Ascending aorta (tissue), 2 donors: ENCODE results near the gene VPS51. TPM values are rescaled to one million over a fixed set of nuclear protein-coding genes. Genes with fewer than 3 reads are reported as not detected.
"Not testable (repeated sequence)": the region's sequence is repeated elsewhere in the genome, so short reads cannot be mapped to it uniquely, and the experiment has no call there.

ENCODE experiments used
- DNase-seq, 2 donors: peaks; one replicate each; pipeline ENCODE4 v3.0.0-alpha.2; 2019; ENCODE audit warnings: low spot score in 2 of 2
- H3K27ac ChIP-seq, 2 donors: fragments of 200-600 bp; sonication (generic); one replicate each; pipeline ENCODE4 v1.5.1; 2016 to 2017; ENCODE audit warnings: mild to moderate bottlenecking in 1 of 2
- H3K27me3 ChIP-seq: fragments of 200-600 bp; sonication (generic); one replicate; pipeline ENCODE4 v1.5.1; 2017
- H3K36me3 ChIP-seq, 2 donors: fragments of 200-600 bp; sonication (generic); one replicate each; pipeline ENCODE4 v1.5.1; 2016
- H3K4me1 ChIP-seq, 2 donors: fragments of 200-600 bp; sonication (generic); one replicate each; pipeline ENCODE4 v1.5.1; 2016 to 2017; ENCODE audit warnings: mild to moderate bottlenecking in 1 of 2
- H3K4me3 ChIP-seq, 2 donors: fragments of 200-600 bp; sonication (generic); one replicate each; pipeline ENCODE4 v1.5.1; 2016 to 2017; ENCODE audit warnings: mild to moderate bottlenecking in 1 of 2
- H3K9me3 ChIP-seq, 2 donors: fragments of 200-600 bp; sonication (generic); one replicate each; pipeline ENCODE4 v1.5.1; 2016
- intact Hi-C: fragments of 100-400 bp; cut with DNase I; formaldehyde crosslinking; loops from one replicate; pipeline ENCODE4 v1.15.1; 2023
- total RNA-seq: library from RNA; depleted of rRNA; stranded (reverse); fragments of >200 nt; gene quantifications from one replicate; pipeline ENCODE4 v1.1.0, GENCODE V29; 2016
- TF ChIP-seq, protein P1 (sequence below), 3 experiments: fragments of 200-600 bp in 2 of 3; fragments of 450-650 bp in 1 of 3; sonication (generic) in 2 of 3; IDR thresholded peaks; one replicate each; pipeline ENCODE4 v1.5.1; 2016 to 2019; ENCODE audit warnings: antibody characterized with exemption in 3 of 3, mild to moderate bottlenecking in 1 of 3, moderate library complexity in 1 of 3

VPS51 gene
- total RNA-seq, 1 donor from 2014 or later, result 226 TPM

DNA sequence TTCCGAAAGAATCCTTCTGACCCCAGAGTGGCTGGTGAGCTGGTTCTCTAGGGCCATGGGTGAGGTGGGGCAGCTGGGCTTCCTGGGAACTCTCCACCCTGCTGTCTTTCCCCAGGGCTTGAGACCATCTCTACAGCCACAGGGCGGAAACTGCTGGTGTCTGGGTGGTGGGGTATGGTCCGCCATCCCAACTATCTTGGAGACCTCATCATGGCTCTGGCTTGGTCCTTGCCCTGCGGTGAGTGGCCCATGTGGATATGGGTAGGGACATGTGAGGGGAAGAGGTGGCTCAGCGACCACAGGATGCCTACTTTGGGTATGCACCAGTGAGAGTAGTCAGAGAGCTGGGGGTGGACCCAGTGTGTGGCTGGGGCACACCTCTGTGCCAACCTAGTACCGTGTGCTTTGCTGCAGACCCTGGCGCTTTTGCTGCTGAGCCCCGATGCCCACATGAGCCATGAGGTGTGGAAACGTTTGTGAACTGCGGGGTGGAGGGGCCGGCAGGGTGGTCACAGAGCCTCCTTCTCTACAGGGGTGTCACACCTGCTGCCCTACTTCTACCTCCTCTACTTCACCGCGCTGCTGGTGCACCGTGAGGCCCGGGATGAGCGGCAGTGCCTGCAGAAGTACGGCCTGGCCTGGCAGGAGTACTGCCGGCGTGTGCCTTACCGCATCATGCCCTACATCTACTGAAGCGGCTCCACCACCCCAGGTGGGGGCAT, 19.5 kb downstream of the VPS51 start:
- H3K27me3 ChIP-seq, result no peaks in the 10 kb centered on the region
- TF ChIP-seq, protein P1, sequence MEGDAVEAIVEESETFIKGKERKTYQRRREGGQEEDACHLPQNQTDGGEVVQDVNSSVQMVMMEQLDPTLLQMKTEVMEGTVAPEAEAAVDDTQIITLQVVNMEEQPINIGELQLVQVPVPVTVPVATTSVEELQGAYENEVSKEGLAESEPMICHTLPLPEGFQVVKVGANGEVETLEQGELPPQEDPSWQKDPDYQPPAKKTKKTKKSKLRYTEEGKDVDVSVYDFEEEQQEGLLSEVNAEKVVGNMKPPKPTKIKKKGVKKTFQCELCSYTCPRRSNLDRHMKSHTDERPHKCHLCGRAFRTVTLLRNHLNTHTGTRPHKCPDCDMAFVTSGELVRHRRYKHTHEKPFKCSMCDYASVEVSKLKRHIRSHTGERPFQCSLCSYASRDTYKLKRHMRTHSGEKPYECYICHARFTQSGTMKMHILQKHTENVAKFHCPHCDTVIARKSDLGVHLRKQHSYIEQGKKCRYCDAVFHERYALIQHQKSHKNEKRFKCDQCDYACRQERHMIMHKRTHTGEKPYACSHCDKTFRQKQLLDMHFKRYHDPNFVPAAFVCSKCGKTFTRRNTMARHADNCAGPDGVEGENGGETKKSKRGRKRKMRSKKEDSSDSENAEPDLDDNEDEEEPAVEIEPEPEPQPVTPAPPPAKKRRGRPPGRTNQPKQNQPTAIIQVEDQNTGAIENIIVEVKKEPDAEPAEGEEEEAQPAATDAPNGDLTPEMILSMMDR (IDR thresholded peaks at IDR 0.05), result no peak
- H3K4me3 ChIP-seq, result peak overlapping the region in 1 of 2 donors; percentile 87
- H3K9me3 ChIP-seq, result no peaks in the 10 kb centered on the region
- H3K4me1 ChIP-seq, result peaks cover 23 to 37% of the 10 kb centered on the region in 2 donors
- no peak for DNase-seq
- peaks cover 9 to 35% of the 10 kb centered on the region in 2 donors for H3K36me3 ChIP-seq
- intact Hi-C loops, result loop anchor here (5.0 to 10.0 kb wide), 2 partner anchors 198 to 261 kb away; partner anchors contain the start of gene ATG2A
- H3K27ac ChIP-seq, result no peak overlapping the region

DNA sequence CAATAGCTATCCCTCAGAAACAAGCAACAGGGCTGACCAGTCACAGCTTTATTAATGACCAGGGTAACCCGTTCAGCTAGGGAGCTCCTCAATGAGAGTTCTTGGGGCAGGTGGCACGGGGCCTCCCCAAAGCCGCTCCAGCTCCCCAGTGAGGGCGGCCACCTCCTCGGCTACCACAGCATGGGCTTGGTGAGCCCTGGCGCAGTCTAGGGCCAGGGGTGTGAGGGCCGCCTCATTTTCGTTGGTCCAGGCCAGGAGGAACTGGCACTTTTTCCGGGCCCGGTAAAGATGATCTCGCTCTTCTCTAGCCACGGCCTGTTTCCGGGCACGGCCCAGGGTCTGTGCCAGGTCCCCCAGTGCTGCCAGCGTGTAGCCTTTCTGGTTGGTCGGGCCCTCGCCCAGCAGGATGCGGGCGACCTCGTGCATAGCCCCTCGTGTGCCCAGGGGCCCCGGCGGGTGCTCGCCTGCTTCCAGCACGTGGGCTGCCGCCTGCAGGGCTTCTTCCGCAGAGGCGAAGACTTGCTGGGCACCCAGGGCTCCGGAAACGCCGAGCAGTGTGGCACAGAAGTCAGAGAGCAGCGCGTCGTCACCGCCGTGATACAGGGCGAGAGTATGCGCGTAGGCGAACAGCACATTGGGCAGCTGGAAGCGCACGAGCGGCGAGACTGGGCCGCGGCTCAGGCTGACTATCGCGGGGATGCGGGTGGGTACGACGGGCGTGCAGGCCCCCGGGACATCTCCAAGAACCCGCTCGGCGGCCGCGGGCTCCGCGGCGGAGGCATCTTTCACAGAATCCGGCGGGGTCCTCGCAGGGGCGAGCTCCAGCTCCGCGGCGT, 20.6 kb downstream of the VPS51 start:
- no peaks in the 10 kb centered on the region for H3K9me3 ChIP-seq
- peak overlapping the region; percentile 71 to 93 for H3K27ac ChIP-seq
- H3K4me1 ChIP-seq, result peaks cover 26 to 40% of the 10 kb centered on the region in 2 donors
- intact Hi-C loops, result loop anchor here (1.0 to 10.0 kb wide), 5 partner anchors 20 to 262 kb away; partner anchors contain the start of genes ATG2A, CDCA5, VPS51 and ZFPL1
- H3K27me3 ChIP-seq, result no peaks in the 10 kb centered on the region
- DNase-seq, result no peak
- H3K36me3 ChIP-seq, result peaks cover 16 to 43% of the 10 kb centered on the region in 2 donors
- H3K4me3 ChIP-seq, result peak overlapping the region; percentile 87 to 97
- TF ChIP-seq, protein P1 (IDR thresholded peaks at IDR 0.05), result no peak

GRCh38 chr11:65117206-65118096, 21.4 kb downstream of the VPS51 start, which contains the start of gene ZNHIT2:
TSS of gene ZNHIT2 (minus strand) at chr11:65117701. CDS start at chr11:65117653, 48 bp downstream.
- intact Hi-C loops, result loop anchor here (1.0 to 10.0 kb wide), 5 partner anchors 21 to 263 kb away; partner anchors contain the start of genes ATG2A, CDCA5, VPS51 and ZFPL1
- DNase-seq, result peak; percentile 96 to 100
- H3K9me3 ChIP-seq, result no peaks in the 10 kb centered on the region
- peaks cover 16 to 43% of the 10 kb centered on the region in 2 donors for H3K36me3 ChIP-seq
- H3K27ac ChIP-seq, result peak within 1 kb of the TSS; percentile 71 to 93
- TF ChIP-seq, protein P1 (IDR thresholded peaks at IDR 0.05), result peak; percentile 92 to 97 (median 93)
- H3K4me3 ChIP-seq, result peak within 1 kb of the TSS; percentile 87 to 97
- peaks cover 27 to 33% of the 10 kb centered on the region in 2 donors for H3K4me1 ChIP-seq
- H3K27me3 ChIP-seq, result no peaks in the 10 kb centered on the region

DNA sequence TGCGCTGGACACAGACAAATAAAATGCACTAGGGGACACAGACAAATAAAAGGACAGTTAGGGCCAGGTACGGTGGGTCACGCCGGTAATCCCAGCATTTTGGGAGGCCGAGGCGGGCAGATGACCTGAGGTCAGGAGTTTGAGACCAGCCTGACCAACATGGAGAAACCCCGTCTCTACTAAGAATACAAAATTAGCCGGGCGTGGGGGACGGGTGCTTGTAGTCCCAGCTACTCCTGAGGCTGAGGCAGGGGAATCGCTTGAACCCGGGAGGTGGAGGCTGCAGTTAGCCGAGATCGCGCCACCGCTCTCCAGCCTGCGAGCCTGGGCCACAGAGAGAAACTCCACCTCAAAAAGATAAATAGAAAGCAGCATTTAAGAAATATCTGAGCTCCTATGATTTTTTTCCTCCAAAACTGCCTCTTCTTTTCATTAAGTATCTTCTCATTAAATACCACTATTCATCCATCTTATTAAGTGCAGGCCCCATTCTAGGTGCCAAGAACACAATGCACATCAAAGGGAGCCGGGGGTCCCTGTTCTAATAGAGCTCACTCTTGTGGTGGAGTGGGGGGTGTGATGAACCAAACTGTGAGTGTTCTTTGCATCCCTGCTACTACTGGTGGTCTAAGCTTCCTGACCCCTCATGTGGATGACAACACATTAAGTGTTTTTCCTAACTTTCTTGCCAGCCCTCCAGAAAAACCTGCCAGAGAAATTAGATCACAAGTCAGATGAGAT, 22.3 kb downstream of the VPS51 start:
- Histone ChIP-seq H3K27ac (peak overlapping the region in 1 of 2 donors; percentile 17), H3K36me3 (peaks cover 16 to 43% of the 10 kb centered on the region in 2 donors), H3K9me3 (no peaks in the 10 kb centered on the region), H3K4me1 (peaks cover 25 to 31% of the 10 kb centered on the region in 2 donors), H3K27me3 (no peaks in the 10 kb centered on the region), H3K4me3 (no peak overlapping the region)
- DNase-seq, result no peak
- intact Hi-C loops, result loop anchor here (5.0 to 10.0 kb wide), 2 partner anchors 201 to 263 kb away; partner anchors contain the start of gene ATG2A
- TF ChIP-seq, protein P1 (IDR thresholded peaks at IDR 0.05), result no peak

DNA sequence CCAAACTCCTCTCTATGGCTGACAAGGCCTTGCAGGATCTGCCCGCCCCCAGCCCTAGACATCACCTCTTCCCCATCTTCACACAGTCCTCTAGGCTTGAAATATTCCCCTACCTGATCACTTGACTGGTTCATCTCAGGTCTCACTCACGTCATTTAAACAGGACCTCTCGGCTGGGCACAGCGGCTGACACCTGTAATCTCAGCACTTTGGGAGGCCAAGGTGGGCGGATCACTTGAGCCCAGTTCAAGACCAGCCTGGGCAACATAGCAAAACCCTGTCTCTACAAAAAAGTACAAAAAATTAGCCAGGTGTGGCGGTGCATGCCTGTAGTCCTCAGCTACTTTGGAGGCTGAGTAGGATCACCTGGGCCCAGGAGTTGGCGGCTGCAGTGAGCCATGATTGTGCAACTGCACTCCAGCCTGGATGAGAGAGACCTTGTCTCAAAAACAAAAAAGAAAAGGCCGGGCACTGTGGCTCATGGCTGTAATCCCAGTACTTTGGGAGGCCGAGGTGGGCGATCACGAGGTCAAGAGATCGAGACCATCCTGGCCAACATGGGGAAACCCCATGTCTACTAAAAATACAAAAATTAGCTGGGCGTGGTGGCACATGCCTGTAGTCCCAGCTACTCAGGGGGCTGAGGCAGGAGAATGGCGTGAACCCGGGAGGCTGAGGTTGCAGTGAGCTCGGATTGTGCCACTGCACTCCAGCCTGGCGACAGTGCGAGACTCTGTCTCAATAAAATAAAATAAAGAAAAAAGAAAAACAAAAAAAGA, 23.1 kb downstream of the VPS51 start:
- H3K9me3 ChIP-seq, H3K27me3 ChIP-seq, H3K27ac ChIP-seq, H3K4me3 ChIP-seq, DNase-seq: not testable (repeated sequence)
- Histone ChIP-seq H3K4me1 (peaks cover 23 to 28% of the 10 kb centered on the region in 2 donors), H3K36me3 (peaks cover 16 to 43% of the 10 kb centered on the region in 2 donors)
- intact Hi-C loops, result loop anchor here (5.0 to 10.0 kb wide), 2 partner anchors 202 to 264 kb away; partner anchors contain the start of gene ATG2A
